K562 (cell line): Measurements from ENCODE around the gene CELSR2. TPM values are rescaled to one million over a fixed set of nuclear protein-coding genes. Genes with fewer than 3 reads are reported as not detected.

Experiments
- ATAC-seq: fragments of 200-7000 bp; cut with Tn5 transposase; 3 replicates; pipeline ENCODE4 v1.9.1; 2020; ENCODE audit warnings: moderate library complexity
- BruUV-seq: library from RNA; stranded (reverse); fragments of 400-500 nt; replicated peaks from 2 replicates; lab custom pipeline; 2021; lab: Mats Ljungman, UMichigan
- CTCF ChIA-PET: fragments of 300-600 bp; formaldehyde crosslinking; extraction: SDS; loops from one replicate; lab custom pipeline; 2021; ENCODE audit warnings: low intra/inter-chr PET ratio; lab: Yijun Ruan, JAX
- POLR2A ChIA-PET: fragments of 300-600, 350-650 bp; sonication (Branson Sonifier 250); formaldehyde crosslinking; extraction: SDS; loops from one replicate; lab custom pipeline; 2021; ENCODE audit warnings: antibody characterized with exemption, inconsistent platforms; lab: Yijun Ruan, JAX
- DNase-seq, 4 experiments: peaks; one replicate each; pipeline versions ENCODE4 v3.0.0 to v3.0.0-alpha.2; 2011 to 2018; ENCODE audit warnings: low spot score in 3 of 4, mixed read lengths in 3 of 4; ENCODE audit errors: extremely low read depth in 1 of 4
- FAIRE-seq: peaks from 2 replicates; lab custom pipeline; 2011; peaks lifted over from hg19 to GRCh38; lab: Jason Lieb, UNC
- H2AFZ ChIP-seq: 2 replicates; pipeline ENCODE4 v1.6.0; 2011; ENCODE audit warnings: low read depth, low read length, control low read depth, inconsistent platforms
- H3K27ac ChIP-seq: fragments of 200-600 bp; 3 replicates; pipeline ENCODE4 v1.8.0; 2011; ENCODE audit warnings: low read depth, mild to moderate bottlenecking, control low read depth, inconsistent platforms, low read length, moderate library complexity, mixed read lengths; ENCODE audit errors: extremely low read depth
- H3K27me3 ChIP-seq, 2 experiments: fragments of 300-600 bp in 1 of 2; 2 replicates in 1 of 2; 3 replicates in 1 of 2; pipeline versions ENCODE4 v1.6.0 to v1.8.0; 2011; ENCODE audit warnings: inconsistent platforms in 2 of 2, low read length in 2 of 2, mild to moderate bottlenecking in 1 of 2, mixed read lengths in 1 of 2, moderate library complexity in 1 of 2; ENCODE audit not compliant: control insufficient read depth in 2 of 2, insufficient read depth in 2 of 2
- H3K36me3 ChIP-seq: fragments of 300-600 bp; 3 replicates; pipeline ENCODE4 v1.8.0; 2011; ENCODE audit warnings: mild to moderate bottlenecking, low read length, inconsistent platforms; ENCODE audit not compliant: control insufficient read depth, insufficient read depth
- H3K4me1 ChIP-seq, 2 experiments: fragments of 200-600 bp in 1 of 2; replicated peaks in 1 of 2; 2 replicates in 1 of 2; 3 replicates in 1 of 2; pipeline versions ENCODE4 v1.5.1 to v1.8.0; 2011; ENCODE audit warnings: inconsistent platforms in 2 of 2, low read length in 2 of 2, mild to moderate bottlenecking in 1 of 2, mixed read lengths in 1 of 2, moderate library complexity in 1 of 2; ENCODE audit not compliant: control insufficient read depth in 2 of 2, insufficient read depth in 2 of 2
- H3K4me2 ChIP-seq: 2 replicates; pipeline ENCODE4 v1.6.1; 2011; ENCODE audit warnings: low read length, control low read depth, inconsistent platforms, mixed read lengths; ENCODE audit not compliant: insufficient read depth
- H3K4me3 ChIP-seq: fragments of 200-600 bp; sonication (generic), shearing (Covaris generic); 2 replicates; pipeline ENCODE4 v1.5.1; 2016; ENCODE audit warnings: control low read depth, inconsistent platforms
- H3K79me2 ChIP-seq: fragments of 200-600 bp; 3 replicates; pipeline ENCODE4 v1.8.0; 2011; ENCODE audit warnings: low read length, inconsistent platforms; ENCODE audit not compliant: control insufficient read depth, insufficient read depth
- H3K9ac ChIP-seq, 2 experiments: 2 replicates each; pipeline versions ENCODE4 v1.6.0 to v1.6.1; 2011; ENCODE audit warnings: low read depth in 2 of 2, low read length in 2 of 2, control low read depth in 1 of 2, inconsistent platforms in 1 of 2, mild to moderate bottlenecking in 1 of 2, mixed read lengths in 1 of 2; ENCODE audit not compliant: insufficient read depth in 1 of 2
- H3K9me1 ChIP-seq: one replicate; pipeline ENCODE4 v1.6.0; 2011; ENCODE audit warnings: inconsistent platforms, mild to moderate bottlenecking, low read length, moderate library complexity; ENCODE audit not compliant: control insufficient read depth, insufficient read depth
- H3K9me3 ChIP-seq: replicated peaks from 2 replicates; pipeline ENCODE4 v1.5.1; 2011; ENCODE audit warnings: low read depth, low read length, inconsistent platforms; ENCODE audit not compliant: control insufficient read depth, insufficient read depth
- H4K20me1 ChIP-seq: replicated peaks from 2 replicates; pipeline ENCODE4 v1.6.1; 2011; ENCODE audit warnings: low read length, inconsistent platforms, mixed read lengths; ENCODE audit not compliant: control insufficient read depth, insufficient read depth
- EGR1 ChIP-seq: fragments of 450-650 bp; conservative IDR thresholded peaks from 2 replicates; pipeline ENCODE4 v1.6.1; 2017; ENCODE audit warnings: mild to moderate bottlenecking
- FOXA3 ChIP-seq, 2 experiments: fragments of 450-650 bp in 1 of 2; sonication (generic) in 1 of 2; formaldehyde crosslinking; IDR thresholded peaks in 1 of 2; conservative IDR thresholded peaks in 1 of 2; 2 replicates each; pipeline versions ENCODE4 v1.4.0 to v1.8.0; 2020 to 2022; ENCODE audit warnings: mild to moderate bottlenecking in 2 of 2, missing genetic modification reagents in 1 of 2
- JUND ChIP-seq, 2 experiments: IDR thresholded peaks; 2 replicates in 1 of 2; 3 replicates in 1 of 2; pipeline ENCODE4 v1.6.1; 2011; ENCODE audit warnings: borderline replicate concordance in 2 of 2, low read depth in 2 of 2, low read length in 2 of 2, improper control_type of control experiment in 1 of 2, missing biosample characterization in 1 of 2, missing genetic modification characterization in 1 of 2, missing genetic modification reagents in 1 of 2
- PHF8 ChIP-seq: fragments of 200-600 bp; sonication (generic); IDR thresholded peaks from 2 replicates; pipeline ENCODE4 v1.6.1; 2012; ENCODE audit warnings: mixed run types, mild to moderate bottlenecking, inconsistent platforms, low read length, moderate library complexity, borderline replicate concordance
- POLR3A ChIP-seq: IDR thresholded peaks from 2 replicates; pipeline ENCODE4 v1.6.1; 2011; ENCODE audit warnings: borderline replicate concordance, mild to moderate bottlenecking, moderate library complexity; ENCODE audit not compliant: insufficient read length, insufficient read depth; ENCODE audit errors: extremely low read depth
- TEAD1 ChIP-seq, 2 experiments: fragments of 450-650 bp in 1 of 2; sonication (generic) in 1 of 2; formaldehyde crosslinking; IDR thresholded peaks; 2 replicates each; pipeline versions ENCODE4 v1.4.0 to v1.8.0; 2020 to 2022; ENCODE audit warnings: mild to moderate bottlenecking in 2 of 2, missing genetic modification reagents in 1 of 2
- ZBED1 ChIP-seq: IDR thresholded peaks from 2 replicates; pipeline ENCODE4 v1.6.1; 2014
- ZEB2 ChIP-seq: fragments of 450-650 bp; IDR thresholded peaks from 2 replicates; pipeline ENCODE4 v1.6.1; 2016
- WGBS: fragments of 100-300 bp; shearing (Covaris generic); methylation state at CpG from one replicate; pipeline ENCODE4 v1.1.6; 2016; ENCODE audit warnings: low coverage, mixed read lengths; ENCODE audit not compliant: insufficient coverage; ENCODE audit errors: missing lambda C conversion rate; 5-methylcytosine and 5-hydroxymethylcytosine counted together
- in situ Hi-C: fragments of 300-500 bp; cut with MboI; formaldehyde crosslinking; loops from 4 replicates; pipeline ENCODE4 v1.15.0; 2018; ENCODE audit warnings: inconsistent platforms, mixed read lengths
- intact Hi-C: fragments of 100-400 bp; cut with micrococcal nuclease; formaldehyde crosslinking; loops from 2 replicates; pipeline ENCODE4 v1.14.2; 2022
- polyA plus RNA-seq, 8 experiments: library from polyadenylated mRNA; depleted of rRNA in 4 of 8; stranded (reverse) in 5 of 8; unstranded in 3 of 8; fragments of >200 nt; fragmentation: Nextera tagmentation in 2 of 8; fragmentation: Illumina TruSeq in 1 of 8; extraction: Ambion mirVana in 2 of 8; extraction: Trizol in 1 of 8; gene quantifications; 2 replicates each; pipeline versions ENCODE4 v1.2.1 to v1.2.3, GENCODE V29; 2011 to 2014; ENCODE audit warnings: inconsistent platforms in 1 of 8, missing spikeins in 1 of 8
- total RNA-seq, 7 experiments: library from RNA; depleted of rRNA in 6 of 7; stranded (reverse); fragments of >200 nt in 6 of 7; fragmentation: Illumina TruSeq in 2 of 7; extraction: Trizol in 2 of 7; gene quantifications; 2 replicates each; pipeline versions ENCODE4 v1.2.1 to v1.2.3, GENCODE V29; 2011 to 2021; ENCODE audit warnings: low replicate concordance in 1 of 7
- TF ChIP-seq, protein P1 (sequence below): fragments of 250-450 bp; sonication (Bioruptor Pico); IDR thresholded peaks from 2 replicates; pipeline ENCODE4 v1.9.0; 2021; ENCODE audit warnings: mild to moderate bottlenecking
- TF ChIP-seq, protein P2 (sequence below): fragments of 250-450 bp; sonication (Bioruptor Pico); IDR thresholded peaks from 2 replicates; pipeline ENCODE4 v1.4.0; 2020
- TF ChIP-seq, protein P3 (sequence below): fragments of 450-650 bp; formaldehyde crosslinking; IDR thresholded peaks from 2 replicates; pipeline ENCODE4 v1.4.0; 2020; ENCODE audit warnings: mild to moderate bottlenecking, moderate library complexity
- TF ChIP-seq, protein P4 (sequence below): fragments of 450-650 bp; formaldehyde crosslinking; IDR thresholded peaks from 2 replicates; pipeline ENCODE4 v1.4.0; 2020; ENCODE audit warnings: mild to moderate bottlenecking, moderate library complexity

The CELSR2 gene
- total and polyA plus RNA-seq, 9 of the 15 experiments (the other 6 are each of a cell fraction or from before 2014, with no cell fraction given) = 0.31 to 21.9 (median 4.2) TPM

DNA sequence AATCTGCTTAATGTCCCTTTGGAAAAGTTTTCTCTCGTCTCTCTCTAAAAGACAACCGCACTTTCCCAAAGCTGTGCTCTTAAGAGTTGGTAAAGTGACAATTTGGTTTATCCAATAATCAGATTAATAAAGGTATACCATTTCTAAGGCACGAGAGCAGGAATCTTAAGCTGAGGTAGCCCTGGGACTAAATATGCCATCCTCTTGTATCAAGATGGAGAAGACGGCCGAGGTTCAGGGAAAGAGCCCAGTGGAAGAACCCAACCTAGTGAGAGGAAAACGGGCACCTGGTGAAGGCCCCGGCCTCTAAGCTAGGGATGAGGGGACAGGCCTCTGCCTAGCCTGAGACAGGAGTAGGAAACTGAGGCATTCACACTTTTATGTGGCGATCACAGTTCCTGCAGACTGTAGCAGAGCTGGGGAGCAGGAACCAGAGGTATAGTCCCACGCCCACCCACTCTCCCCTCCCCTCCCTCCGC lies 36.0 kb upstream of the CELSR2 start:
- H3K79me2 ChIP-seq = peaks cover 48% of the 10 kb centered on the region
- peak overlapping the region; percentile 80 for H3K27ac ChIP-seq
- DNase-seq (no peak), ATAC-seq (peak; percentile 14), FAIRE-seq (no peak)
- peak overlapping the region; percentile 97 for H3K4me2 ChIP-seq
- 0 out of 2 replicates have a peak, but pooled peaks cover 14% of the 10 kb centered on the region for H4K20me1 ChIP-seq
- H3K4me1 ChIP-seq = peaks cover 15 to 36% of the 10 kb centered on the region in 2 experiments
- in situ Hi-C loops = no loop called here
- POLR2A ChIA-PET = interaction anchor here (0.6 to 5.9 kb wide), 10 partner anchors 9 to 276 kb away, joined by 3 to 56 read pairs (median 11); partner anchors contain the start of gene SORT1
- no peaks in the 10 kb centered on the region for H3K9me1 ChIP-seq
- H3K27me3 ChIP-seq = no peaks in the 10 kb centered on the region
- H3K9ac ChIP-seq = peak overlapping the region; percentile 86 to 97
- 0 out of 2 replicates have a peak, but pooled peaks cover under 1% of the 10 kb centered on the region for H3K9me3 ChIP-seq
- peak overlapping the region; percentile 67 for H3K4me3 ChIP-seq
- intact Hi-C loops = no loop called here
- CTCF ChIA-PET = no interaction called here
- peaks cover 30% of the 10 kb centered on the region for H3K36me3 ChIP-seq
- WGBS = 7% methylated on average over 10 of the region's 10 CpGs
- no TSS peak for BruUV-seq
- H2AFZ ChIP-seq = peak overlapping the region; percentile 99
- TF ChIP-seq, protein P1, sequence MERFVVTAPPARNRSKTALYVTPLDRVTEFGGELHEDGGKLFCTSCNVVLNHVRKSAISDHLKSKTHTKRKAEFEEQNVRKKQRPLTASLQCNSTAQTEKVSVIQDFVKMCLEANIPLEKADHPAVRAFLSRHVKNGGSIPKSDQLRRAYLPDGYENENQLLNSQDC (CRISPR knock-in tag) = 0 out of 2 replicates have a peak, but pooled peaks have one; percentile 45
- 0 out of 4 replicates have a peak, but pooled peaks of 1 of the 2 experiments have one; percentile 10 for TF ChIP-seq FOXA3 (CRISPR knock-in tag; conservative IDR thresholded peaks at IDR 0.05 in 1 of 2, IDR thresholded peaks at IDR 0.05 in 1 of 2)
- peak; percentile 91 for TF ChIP-seq EGR1
- 0 out of 2 replicates have a peak, but pooled peaks have one; percentile 18 for TF ChIP-seq ZEB2
- TF ChIP-seq, protein P2, sequence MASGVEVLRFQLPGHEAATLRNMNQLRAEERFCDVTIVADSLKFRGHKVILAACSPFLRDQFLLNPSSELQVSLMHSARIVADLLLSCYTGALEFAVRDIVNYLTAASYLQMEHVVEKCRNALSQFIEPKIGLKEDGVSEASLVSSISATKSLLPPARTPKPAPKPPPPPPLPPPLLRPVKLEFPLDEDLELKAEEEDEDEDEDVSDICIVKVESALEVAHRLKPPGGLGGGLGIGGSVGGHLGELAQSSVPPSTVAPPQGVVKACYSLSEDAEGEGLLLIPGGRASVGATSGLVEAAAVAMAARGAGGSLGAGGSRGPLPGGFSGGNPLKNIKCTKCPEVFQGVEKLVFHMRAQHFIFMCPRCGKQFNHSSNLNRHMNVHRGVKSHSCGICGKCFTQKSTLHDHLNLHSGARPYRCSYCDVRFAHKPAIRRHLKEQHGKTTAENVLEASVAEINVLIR (CRISPR knock-in tag) = no peak
- TF ChIP-seq, protein P3, sequence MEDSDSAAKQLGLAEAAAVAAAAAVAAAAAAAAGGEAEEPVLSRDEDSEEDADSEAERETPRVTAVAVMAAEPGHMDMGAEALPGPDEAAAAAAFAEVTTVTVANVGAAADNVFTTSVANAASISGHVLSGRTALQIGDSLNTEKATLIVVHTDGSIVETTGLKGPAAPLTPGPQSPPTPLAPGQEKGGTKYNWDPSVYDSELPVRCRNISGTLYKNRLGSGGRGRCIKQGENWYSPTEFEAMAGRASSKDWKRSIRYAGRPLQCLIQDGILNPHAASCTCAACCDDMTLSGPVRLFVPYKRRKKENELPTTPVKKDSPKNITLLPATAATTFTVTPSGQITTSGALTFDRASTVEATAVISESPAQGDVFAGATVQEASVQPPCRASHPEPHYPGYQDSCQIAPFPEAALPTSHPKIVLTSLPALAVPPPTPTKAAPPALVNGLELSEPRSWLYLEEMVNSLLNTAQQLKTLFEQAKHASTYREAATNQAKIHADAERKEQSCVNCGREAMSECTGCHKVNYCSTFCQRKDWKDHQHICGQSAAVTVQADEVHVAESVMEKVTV (CRISPR knock-in tag) = 0 out of 2 replicates have a peak, but pooled peaks have one; percentile 27
- TF ChIP-seq PHF8 = peak; percentile 64; the same call in 1 of the 2 replicates
- TF ChIP-seq, protein P4, sequence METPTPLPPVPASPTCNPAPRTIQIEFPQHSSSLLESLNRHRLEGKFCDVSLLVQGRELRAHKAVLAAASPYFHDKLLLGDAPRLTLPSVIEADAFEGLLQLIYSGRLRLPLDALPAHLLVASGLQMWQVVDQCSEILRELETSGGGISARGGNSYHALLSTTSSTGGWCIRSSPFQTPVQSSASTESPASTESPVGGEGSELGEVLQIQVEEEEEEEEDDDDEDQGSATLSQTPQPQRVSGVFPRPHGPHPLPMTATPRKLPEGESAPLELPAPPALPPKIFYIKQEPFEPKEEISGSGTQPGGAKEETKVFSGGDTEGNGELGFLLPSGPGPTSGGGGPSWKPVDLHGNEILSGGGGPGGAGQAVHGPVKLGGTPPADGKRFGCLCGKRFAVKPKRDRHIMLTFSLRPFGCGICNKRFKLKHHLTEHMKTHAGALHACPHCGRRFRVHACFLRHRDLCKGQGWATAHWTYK (CRISPR knock-in tag) = 0 out of 2 replicates have a peak, but pooled peaks have one; percentile 17
- no peak for TF ChIP-seq POLR3A
- peak in 1 of 2 experiments; percentile 37; a peak in 1 of 4 replicates for TF ChIP-seq TEAD1 (CRISPR knock-in tag; IDR thresholded peaks at IDR 0.05)
- TF ChIP-seq ZBED1 = 0 out of 2 replicates have a peak, but pooled peaks have one; percentile 7
- TF ChIP-seq JUND (IDR thresholded peaks at IDR 0.05; ENCODE audit: borderline replicate concordance, low read depth, low read length) = no peak
- no peak for TF ChIP-seq JUND (tag; IDR thresholded peaks at IDR 0.05; ENCODE audit: borderline replicate concordance, low read depth, low read length)
